ENCODE measurements around the gene INA.

Gene INA

DNA sequence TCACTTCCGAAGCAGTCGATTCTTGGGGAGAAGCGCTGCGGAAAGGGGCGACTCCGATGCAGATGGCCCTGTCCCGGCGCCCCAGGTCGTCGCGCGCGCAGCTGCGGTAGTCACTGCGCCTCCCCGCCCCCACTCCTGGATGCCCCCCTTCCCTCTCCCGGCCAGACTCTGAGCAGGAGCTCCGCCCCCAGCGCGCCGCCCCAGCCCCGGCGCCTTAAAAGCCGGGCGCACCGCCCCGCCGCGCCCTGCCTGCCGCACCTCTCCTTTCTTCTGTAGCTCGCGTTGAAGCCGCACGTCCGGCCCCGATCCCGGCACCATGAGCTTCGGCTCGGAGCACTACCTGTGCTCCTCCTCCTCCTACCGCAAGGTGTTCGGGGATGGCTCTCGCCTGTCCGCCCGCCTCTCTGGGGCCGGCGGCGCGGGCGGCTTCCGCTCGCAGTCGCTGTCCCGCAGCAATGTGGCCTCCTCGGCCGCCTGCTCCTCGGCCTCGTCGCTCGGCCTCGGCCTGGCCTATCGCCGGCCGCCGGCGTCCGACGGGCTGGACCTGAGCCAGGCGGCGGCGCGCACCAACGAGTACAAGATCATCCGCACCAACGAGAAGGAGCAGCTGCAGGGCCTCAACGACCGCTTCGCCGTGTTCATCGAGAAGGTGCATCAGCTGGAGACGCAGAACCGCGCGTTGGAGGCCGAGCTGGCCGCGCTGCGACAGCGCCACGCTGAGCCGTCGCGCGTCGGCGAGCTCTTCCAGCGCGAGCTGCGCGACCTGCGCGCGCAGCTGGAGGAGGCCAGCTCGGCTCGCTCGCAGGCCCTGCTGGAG, at the start of gene INA:
Gene INA, plus strand, starts transcription at position 243 of the 817 bp plus-strand sequence. Its CDS starts 74 bp downstream, at position 317.
- Histone ChIP-seq H3K4me3 (ENCODE audit: low read length) (no peak within 1 kb of the TSS), H3K79me2 (ENCODE audit: low read length) (no peaks in the 10 kb centered on the region), H3K4me2 (ENCODE audit: low read length) (no peak within 1 kb of the TSS), H3K9ac (ENCODE audit: low read length) (no peak within 1 kb of the TSS), H3K27me3 (ENCODE audit: low read depth, low read length) (no peaks in the 10 kb centered on the region; the same call in 1 of the 2 replicates), H3K36me3 (replicated peaks; ENCODE audit: low read depth, low read length) (no peaks in the 10 kb centered on the region), H2AFZ (ENCODE audit: low read depth, low read length) (no peak within 1 kb of the TSS), H4K20me1 (ENCODE audit: insufficient read depth, low read length) (no peaks in the 10 kb centered on the region), H3K27ac (ENCODE audit: low read length) (no peak within 1 kb of the TSS), H3K4me1 (ENCODE audit: low read length) (no peaks in the 10 kb centered on the region), H3K9me3 (ENCODE audit: insufficient read depth, low read length) (no peaks in the 10 kb centered on the region)
- TF ChIP-seq, protein P1, sequence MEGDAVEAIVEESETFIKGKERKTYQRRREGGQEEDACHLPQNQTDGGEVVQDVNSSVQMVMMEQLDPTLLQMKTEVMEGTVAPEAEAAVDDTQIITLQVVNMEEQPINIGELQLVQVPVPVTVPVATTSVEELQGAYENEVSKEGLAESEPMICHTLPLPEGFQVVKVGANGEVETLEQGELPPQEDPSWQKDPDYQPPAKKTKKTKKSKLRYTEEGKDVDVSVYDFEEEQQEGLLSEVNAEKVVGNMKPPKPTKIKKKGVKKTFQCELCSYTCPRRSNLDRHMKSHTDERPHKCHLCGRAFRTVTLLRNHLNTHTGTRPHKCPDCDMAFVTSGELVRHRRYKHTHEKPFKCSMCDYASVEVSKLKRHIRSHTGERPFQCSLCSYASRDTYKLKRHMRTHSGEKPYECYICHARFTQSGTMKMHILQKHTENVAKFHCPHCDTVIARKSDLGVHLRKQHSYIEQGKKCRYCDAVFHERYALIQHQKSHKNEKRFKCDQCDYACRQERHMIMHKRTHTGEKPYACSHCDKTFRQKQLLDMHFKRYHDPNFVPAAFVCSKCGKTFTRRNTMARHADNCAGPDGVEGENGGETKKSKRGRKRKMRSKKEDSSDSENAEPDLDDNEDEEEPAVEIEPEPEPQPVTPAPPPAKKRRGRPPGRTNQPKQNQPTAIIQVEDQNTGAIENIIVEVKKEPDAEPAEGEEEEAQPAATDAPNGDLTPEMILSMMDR (IDR thresholded peaks at IDR 0.05; ENCODE audit: low read depth, low read length) = no peak
- TF ChIP-seq EZH2phosphoT487 (IDR thresholded peaks at IDR 0.05; ENCODE audit: low read depth) = no peak

DNA sequence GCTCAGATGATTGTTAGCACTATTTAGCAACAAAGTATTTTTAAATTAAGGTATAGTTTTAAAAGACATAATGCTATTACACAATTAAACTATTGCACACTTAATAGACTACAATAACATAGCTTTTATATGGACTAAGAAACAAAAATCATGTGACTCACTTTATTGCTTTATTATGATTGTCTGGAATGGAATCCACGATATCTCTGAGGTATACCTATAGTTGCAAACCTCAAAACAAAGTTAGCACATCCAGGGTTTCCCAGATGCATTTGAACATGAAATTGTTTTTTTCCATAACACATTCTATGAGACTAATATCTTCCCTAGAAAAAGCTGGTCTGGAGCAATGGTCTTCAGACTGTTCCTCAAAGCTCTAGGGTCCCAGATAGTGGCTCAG, 49.5 kb upstream of the INA start:
- Histone ChIP-seq H3K27me3 (ENCODE audit: low read depth, low read length) (no peaks in the 10 kb centered on the region), H3K4me3 (ENCODE audit: low read length) (no peak overlapping the region), H3K9ac (ENCODE audit: low read length) (no peak overlapping the region), H3K27ac (ENCODE audit: low read length) (no peak overlapping the region), H3K9me3 (ENCODE audit: insufficient read depth, low read length) (no peaks in the 10 kb centered on the region), H4K20me1 (ENCODE audit: insufficient read depth, low read length) (no peaks in the 10 kb centered on the region), H3K79me2 (ENCODE audit: low read length) (no peaks in the 10 kb centered on the region), H3K4me1 (ENCODE audit: low read length) (no peaks in the 10 kb centered on the region), H3K4me2 (ENCODE audit: low read length) (no peak overlapping the region), H2AFZ (ENCODE audit: low read depth, low read length) (no peak overlapping the region), H3K36me3 (replicated peaks; ENCODE audit: low read depth, low read length) (no peaks in the 10 kb centered on the region)
- TF ChIP-seq, protein P1 (IDR thresholded peaks at IDR 0.05; ENCODE audit: low read depth, low read length) = no peak

DNA sequence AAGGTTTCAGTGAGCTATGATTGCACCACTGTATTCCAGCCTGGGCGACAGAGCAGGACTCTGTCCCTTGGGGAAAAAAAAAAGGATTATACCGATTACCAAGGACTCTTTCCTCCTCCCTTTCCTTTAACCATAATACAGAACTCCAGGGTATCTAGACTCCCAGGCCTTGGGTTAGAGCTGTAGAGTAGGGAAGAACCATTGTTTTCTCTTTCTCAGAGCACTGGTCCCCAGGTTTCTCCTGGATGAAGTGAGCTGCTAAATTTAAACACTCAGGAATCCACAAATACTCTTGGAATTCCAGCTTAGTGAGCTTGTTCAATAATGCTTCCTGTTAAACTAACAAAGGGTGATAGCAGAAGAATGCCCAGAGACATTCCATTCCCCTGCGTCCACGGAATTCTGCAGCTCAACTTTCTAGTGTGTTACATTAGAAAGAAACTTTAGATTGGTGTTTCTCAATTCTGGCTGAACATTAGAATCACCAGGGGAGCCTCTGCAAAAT, 45.8 kb upstream of the INA start:
- no peaks in the 10 kb centered on the region for H3K79me2 ChIP-seq (ENCODE audit: low read length)
- no peaks in the 10 kb centered on the region for H3K9me3 ChIP-seq (ENCODE audit: insufficient read depth, low read length)
- TF ChIP-seq EZH2phosphoT487 (IDR thresholded peaks at IDR 0.05; ENCODE audit: low read depth) = no peak
- TF ChIP-seq, protein P1 (IDR thresholded peaks at IDR 0.05; ENCODE audit: low read depth, low read length) = no peak
- H3K4me1 ChIP-seq (ENCODE audit: low read length) = no peaks in the 10 kb centered on the region
- H3K36me3 ChIP-seq (replicated peaks; ENCODE audit: low read depth, low read length) = no peaks in the 10 kb centered on the region
- H3K4me2 ChIP-seq (ENCODE audit: low read length) = no peak overlapping the region
- no peak overlapping the region for H3K27ac ChIP-seq (ENCODE audit: low read length)
- H2AFZ ChIP-seq (ENCODE audit: low read depth, low read length) = no peak overlapping the region
- H3K27me3 ChIP-seq (ENCODE audit: low read depth, low read length) = no peaks in the 10 kb centered on the region
- H3K4me3 ChIP-seq (ENCODE audit: low read length) = no peak overlapping the region
- H3K9ac ChIP-seq (ENCODE audit: low read length) = no peak overlapping the region
- H4K20me1 ChIP-seq (ENCODE audit: insufficient read depth, low read length) = no peaks in the 10 kb centered on the region

DNA sequence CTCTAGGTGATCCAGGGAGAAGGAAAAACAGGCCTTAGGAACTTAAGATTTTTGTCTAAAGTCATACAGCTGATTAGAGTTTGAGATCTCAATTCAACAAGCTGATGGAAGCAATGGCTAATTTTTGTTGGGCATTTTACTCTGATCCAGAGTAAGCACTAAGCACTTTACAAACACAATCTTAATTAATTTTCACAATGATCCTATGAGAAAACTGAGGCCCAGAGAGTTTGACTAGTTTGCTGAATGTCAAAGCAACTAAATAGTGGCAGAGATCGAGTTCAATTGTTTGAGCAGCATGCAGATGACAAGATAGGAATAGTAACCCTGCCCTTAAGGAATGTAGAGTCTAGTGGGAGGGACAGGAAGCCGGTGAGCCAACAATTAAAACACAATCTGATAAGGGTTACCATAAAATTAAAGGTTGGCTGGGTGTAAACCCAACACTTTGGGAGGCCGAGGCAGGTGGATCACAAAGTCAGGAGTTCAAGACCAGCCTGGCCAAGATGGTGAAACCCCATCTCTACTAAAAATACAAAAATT, 44.7 kb upstream of the INA start:
- no peaks in the 10 kb centered on the region for H3K36me3 ChIP-seq (replicated peaks; ENCODE audit: low read depth, low read length)
- no peak overlapping the region for H3K4me2 ChIP-seq (ENCODE audit: low read length)
- no peak overlapping the region for H3K9ac ChIP-seq (ENCODE audit: low read length)
- no peak overlapping the region for H3K27ac ChIP-seq (ENCODE audit: low read length)
- no peaks in the 10 kb centered on the region for H3K4me1 ChIP-seq (ENCODE audit: low read length)
- no peak overlapping the region for H3K4me3 ChIP-seq (ENCODE audit: low read length)
- H3K27me3 ChIP-seq (ENCODE audit: low read depth, low read length) = no peaks in the 10 kb centered on the region
- no peak overlapping the region for H2AFZ ChIP-seq (ENCODE audit: low read depth, low read length)
- H3K9me3 ChIP-seq (ENCODE audit: insufficient read depth, low read length) = no peaks in the 10 kb centered on the region
- no peaks in the 10 kb centered on the region for H4K20me1 ChIP-seq (ENCODE audit: insufficient read depth, low read length)
- TF ChIP-seq, protein P1 (IDR thresholded peaks at IDR 0.05; ENCODE audit: low read depth, low read length) = no peak
- no peak for TF ChIP-seq EZH2phosphoT487 (IDR thresholded peaks at IDR 0.05; ENCODE audit: low read depth)
- no peaks in the 10 kb centered on the region for H3K79me2 ChIP-seq (ENCODE audit: low read length)
